HG02610 (cell line): Measurements from ENCODE around the gene ATG5.
"Not testable (repeated sequence)": the region's sequence is repeated elsewhere in the genome, so short reads cannot be mapped to it uniquely, and the experiment has no call there.

Source experiments
- ATAC-seq: cut with Tn5 transposase; IDR thresholded peaks from one replicate; pipeline ENCODE4 v1.9.1; 2021; ENCODE audit warnings: mild to moderate bottlenecking, moderate library complexity; ENCODE audit not compliant: unreplicated experiment

The ATG5 gene

GRCh38 chr6:106259748-106260147 is 65.8 kb downstream of the ATG5 start:
- not testable (repeated sequence) for ATAC-seq

- no peak for ATAC-seq
Measured at GRCh38 chr6:106258726-106259125, 66.8 kb downstream of the ATG5 start.

- no peak for ATAC-seq
Measured at GRCh38 chr6:106257195-106257594, 68.4 kb downstream of the ATG5 start.

GRCh38 chr6:106256201-106256968 is 69.2 kb downstream of the ATG5 start:
- no peak for ATAC-seq

- ATAC-seq: no peak
Measured at GRCh38 chr6:106255306-106255705, 70.3 kb downstream of the ATG5 start.

GRCh38 chr6:106254636-106255035 is 70.9 kb downstream of the ATG5 start:
- ATAC-seq: no peak

GRCh38 chr6:106253731-106254130 is 71.8 kb downstream of the ATG5 start:
- ATAC-seq: no peak

GRCh38 chr6:106253172-106253571 is 72.4 kb downstream of the ATG5 start:
- ATAC-seq: no peak

- no peak for ATAC-seq
Measured at GRCh38 chr6:106252687-106253086, 72.9 kb downstream of the ATG5 start.

- not testable (repeated sequence) for ATAC-seq
Measured at GRCh38 chr6:106251531-106252255, 73.9 kb downstream of the ATG5 start.

GRCh38 chr6:106250953-106251352 is 74.6 kb downstream of the ATG5 start:
- ATAC-seq: no peak

GRCh38 chr6:106249658-106250057 is 75.9 kb downstream of the ATG5 start:
- ATAC-seq: no peak

- no peak for ATAC-seq
Measured at GRCh38 chr6:106247733-106248132, 77.8 kb downstream of the ATG5 start.

GRCh38 chr6:106247293-106247692 is 78.3 kb downstream of the ATG5 start:
- ATAC-seq: no peak

GRCh38 chr6:106244931-106245330 is 80.6 kb downstream of the ATG5 start:
- peak; percentile 76 for ATAC-seq

- no peak for ATAC-seq
Measured at GRCh38 chr6:106244521-106244920, 81.0 kb downstream of the ATG5 start.

- ATAC-seq: no peak
Measured at GRCh38 chr6:106243261-106243660, 82.3 kb downstream of the ATG5 start.

- ATAC-seq: no peak
Measured at GRCh38 chr6:106241498-106241897, 84.1 kb downstream of the ATG5 start.

GRCh38 chr6:106237286-106237685 is 88.3 kb downstream of the ATG5 start:
- no peak for ATAC-seq

- ATAC-seq: not testable (repeated sequence)
Measured at GRCh38 chr6:106229876-106230445, 95.6 kb downstream of the ATG5 start.

- no peak for ATAC-seq
Measured at GRCh38 chr6:106227612-106228507, 97.7 kb downstream of the ATG5 start.
